ENCODE data around the gene EHMT1. TPM values are rescaled to one million over a fixed set of nuclear protein-coding genes. Genes with fewer than 3 reads are reported as not detected.
A peak's percentile ranks its signal among the peaks of the same experiment; 100 is the strongest.

Gene EHMT1
- total RNA-seq, 1 donor from 2014 or later = 162 TPM

DNA sequence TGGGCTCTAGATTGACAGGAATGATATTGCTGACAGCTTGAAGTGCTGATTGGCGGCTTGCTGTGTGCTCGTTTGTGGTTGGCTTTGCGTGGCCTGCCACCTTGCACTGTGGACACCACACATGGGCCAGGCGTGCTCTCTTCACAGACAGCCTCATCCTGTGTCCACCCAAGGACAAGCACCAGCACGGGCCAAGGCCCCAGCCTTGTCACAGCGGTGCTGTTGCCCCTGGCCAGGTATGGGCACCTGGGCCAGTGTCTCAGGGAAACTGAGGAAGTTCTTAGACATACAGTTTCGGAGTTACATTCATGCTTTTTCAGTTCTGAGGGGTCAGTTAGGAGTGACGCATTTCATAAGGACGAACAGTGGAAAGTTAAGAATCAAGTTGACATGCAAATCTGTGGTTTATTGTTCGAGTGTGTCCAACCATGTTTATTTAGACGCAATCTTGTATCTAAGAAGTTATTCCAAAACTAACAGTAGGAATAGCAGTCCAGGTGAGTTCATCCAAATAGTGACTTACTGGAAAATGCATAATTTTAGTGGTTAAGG, 125.9 kb downstream of the EHMT1 start:
- no peak for DNase-seq
- Mint-ChIP-seq H3K9me3 (ENCODE audit: unreplicated experiment) (peaks cover 2% of the 10 kb centered on the region), H3K4me3 (ENCODE audit: unreplicated experiment) (no peak overlapping the region), H3K27ac (ENCODE audit: unreplicated experiment) (no peak overlapping the region), H3K27me3 (ENCODE audit: unreplicated experiment) (peaks cover 14% of the 10 kb centered on the region), H3K36me3 (ENCODE audit: unreplicated experiment) (no peaks in the 10 kb centered on the region), H3K4me1 (ENCODE audit: low read depth, unreplicated experiment) (peaks cover 22% of the 10 kb centered on the region)
- TF ChIP-seq, protein P1, sequence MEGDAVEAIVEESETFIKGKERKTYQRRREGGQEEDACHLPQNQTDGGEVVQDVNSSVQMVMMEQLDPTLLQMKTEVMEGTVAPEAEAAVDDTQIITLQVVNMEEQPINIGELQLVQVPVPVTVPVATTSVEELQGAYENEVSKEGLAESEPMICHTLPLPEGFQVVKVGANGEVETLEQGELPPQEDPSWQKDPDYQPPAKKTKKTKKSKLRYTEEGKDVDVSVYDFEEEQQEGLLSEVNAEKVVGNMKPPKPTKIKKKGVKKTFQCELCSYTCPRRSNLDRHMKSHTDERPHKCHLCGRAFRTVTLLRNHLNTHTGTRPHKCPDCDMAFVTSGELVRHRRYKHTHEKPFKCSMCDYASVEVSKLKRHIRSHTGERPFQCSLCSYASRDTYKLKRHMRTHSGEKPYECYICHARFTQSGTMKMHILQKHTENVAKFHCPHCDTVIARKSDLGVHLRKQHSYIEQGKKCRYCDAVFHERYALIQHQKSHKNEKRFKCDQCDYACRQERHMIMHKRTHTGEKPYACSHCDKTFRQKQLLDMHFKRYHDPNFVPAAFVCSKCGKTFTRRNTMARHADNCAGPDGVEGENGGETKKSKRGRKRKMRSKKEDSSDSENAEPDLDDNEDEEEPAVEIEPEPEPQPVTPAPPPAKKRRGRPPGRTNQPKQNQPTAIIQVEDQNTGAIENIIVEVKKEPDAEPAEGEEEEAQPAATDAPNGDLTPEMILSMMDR (IDR thresholded peaks at IDR 0.05; ENCODE audit: partially characterized antibody, unreplicated experiment) = no peak

DNA sequence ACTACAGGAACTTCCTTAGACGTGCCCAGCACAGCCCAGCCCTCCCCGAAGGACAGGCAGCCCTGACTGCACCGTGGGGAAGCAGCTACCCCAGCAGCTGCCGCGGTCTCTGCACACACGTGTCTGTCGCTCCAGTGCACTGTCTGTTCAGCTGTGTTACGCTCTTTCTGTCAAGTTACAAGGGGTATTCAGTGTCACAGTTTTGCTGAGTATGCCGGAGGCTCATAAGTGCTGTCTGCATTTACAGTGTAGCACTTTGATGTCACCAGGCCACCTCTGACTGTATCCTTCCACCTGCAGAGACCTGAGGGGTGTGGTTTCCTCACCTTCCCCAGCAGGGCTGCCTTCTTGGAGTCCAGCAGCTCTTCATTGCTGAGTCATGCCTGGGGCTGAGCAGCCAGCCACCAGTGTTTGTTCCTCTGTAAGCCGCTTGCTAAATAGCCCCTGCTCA, 126.8 kb downstream of the EHMT1 start:
- Mint-ChIP-seq H3K27me3 (ENCODE audit: unreplicated experiment) (peaks cover 13% of the 10 kb centered on the region), H3K9me3 (ENCODE audit: unreplicated experiment) (peaks cover 2% of the 10 kb centered on the region), H3K27ac (ENCODE audit: unreplicated experiment) (peak overlapping the region; percentile 86), H3K4me3 (ENCODE audit: unreplicated experiment) (peak overlapping the region; percentile 28), H3K4me1 (ENCODE audit: low read depth, unreplicated experiment) (peaks cover 27% of the 10 kb centered on the region), H3K36me3 (ENCODE audit: unreplicated experiment) (no peaks in the 10 kb centered on the region)
- peak; percentile 70 for DNase-seq
- TF ChIP-seq, protein P1 (IDR thresholded peaks at IDR 0.05; ENCODE audit: partially characterized antibody, unreplicated experiment) = no peak

DNA sequence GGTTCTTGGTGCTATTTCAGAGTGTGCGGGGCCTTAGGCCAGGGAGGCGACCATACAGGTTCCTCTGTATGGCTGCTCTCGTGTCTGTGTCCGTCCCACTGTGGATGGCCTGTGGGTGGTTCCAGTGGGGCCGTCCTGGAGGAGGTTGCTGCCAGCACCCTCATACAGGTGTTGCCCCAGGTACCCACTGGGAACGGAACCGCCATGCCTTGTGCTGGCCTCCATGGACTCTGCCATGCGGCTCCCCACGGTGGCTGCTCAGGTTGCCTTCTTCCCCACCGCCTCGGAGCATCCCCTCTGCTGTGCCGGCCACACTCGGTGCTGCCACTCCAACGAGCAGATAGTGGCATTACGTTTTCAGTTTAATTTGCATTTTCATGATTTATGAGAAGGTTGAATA, 129.5 kb downstream of the EHMT1 start:
- peaks cover 8% of the 10 kb centered on the region for H3K27me3 Mint-ChIP-seq (ENCODE audit: unreplicated experiment)
- H3K4me1 Mint-ChIP-seq (ENCODE audit: low read depth, unreplicated experiment) = peaks cover 20% of the 10 kb centered on the region
- DNase-seq = no peak
- H3K9me3 Mint-ChIP-seq (ENCODE audit: unreplicated experiment) = peaks cover 12% of the 10 kb centered on the region
- TF ChIP-seq, protein P1 (IDR thresholded peaks at IDR 0.05; ENCODE audit: partially characterized antibody, unreplicated experiment) = no peak
- no peaks in the 10 kb centered on the region for H3K36me3 Mint-ChIP-seq (ENCODE audit: unreplicated experiment)
- no peak overlapping the region for H3K27ac Mint-ChIP-seq (ENCODE audit: unreplicated experiment)
- no peak overlapping the region for H3K4me3 Mint-ChIP-seq (ENCODE audit: unreplicated experiment)

DNA sequence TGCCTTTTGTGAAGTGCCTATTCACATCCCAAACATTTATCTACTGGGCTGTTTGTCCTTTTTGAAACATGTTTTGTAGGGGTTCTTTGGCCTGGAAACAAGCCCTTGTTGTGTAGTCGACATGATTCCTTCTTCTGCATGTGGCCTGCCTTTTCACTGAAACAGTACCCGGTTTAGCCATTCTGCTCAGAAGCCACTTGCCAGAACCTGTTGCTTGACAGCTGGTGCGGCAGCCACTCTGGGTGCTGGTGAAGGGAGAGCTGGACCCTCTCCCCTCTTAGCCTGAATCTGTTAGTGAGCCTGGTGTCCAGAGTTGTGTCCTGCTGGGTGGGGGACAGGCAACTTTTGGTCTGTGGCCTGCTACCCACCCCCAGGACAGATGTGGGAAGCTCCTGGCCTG, 129.9 kb downstream of the EHMT1 start:
- peaks cover 8% of the 10 kb centered on the region for H3K27me3 Mint-ChIP-seq (ENCODE audit: unreplicated experiment)
- TF ChIP-seq, protein P1 (IDR thresholded peaks at IDR 0.05; ENCODE audit: partially characterized antibody, unreplicated experiment) = no peak
- no peak overlapping the region for H3K4me3 Mint-ChIP-seq (ENCODE audit: unreplicated experiment)
- DNase-seq = no peak
- no peak overlapping the region for H3K27ac Mint-ChIP-seq (ENCODE audit: unreplicated experiment)
- H3K4me1 Mint-ChIP-seq (ENCODE audit: low read depth, unreplicated experiment) = peaks cover 20% of the 10 kb centered on the region
- peaks cover 12% of the 10 kb centered on the region for H3K9me3 Mint-ChIP-seq (ENCODE audit: unreplicated experiment)
- no peaks in the 10 kb centered on the region for H3K36me3 Mint-ChIP-seq (ENCODE audit: unreplicated experiment)

DNA sequence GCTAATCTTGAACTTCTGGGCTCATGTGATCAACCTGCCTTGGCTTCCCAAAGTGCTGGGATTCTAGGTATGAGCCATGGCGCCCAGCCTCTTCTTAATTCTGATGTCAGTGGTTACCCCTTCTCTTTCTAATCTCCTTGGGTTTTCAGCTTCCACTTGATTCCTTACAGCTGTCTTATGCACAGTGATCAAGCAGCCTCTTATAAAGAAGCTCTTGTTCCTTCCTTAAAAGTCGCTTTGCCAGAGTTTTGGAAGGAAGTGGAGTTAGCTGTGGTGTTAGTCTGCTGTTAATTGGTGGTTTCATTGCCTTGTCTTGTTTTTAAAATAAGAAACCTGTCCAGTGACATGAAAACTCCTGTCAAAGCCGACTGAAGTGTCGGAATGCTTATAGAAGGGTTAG, 130.7 kb downstream of the EHMT1 start:
- Mint-ChIP-seq H3K27ac (ENCODE audit: unreplicated experiment) (no peak overlapping the region), H3K27me3 (ENCODE audit: unreplicated experiment) (peaks cover 8% of the 10 kb centered on the region), H3K4me1 (ENCODE audit: low read depth, unreplicated experiment) (peaks cover 19% of the 10 kb centered on the region), H3K36me3 (ENCODE audit: unreplicated experiment) (no peaks in the 10 kb centered on the region), H3K9me3 (ENCODE audit: unreplicated experiment) (peaks cover 12% of the 10 kb centered on the region), H3K4me3 (ENCODE audit: unreplicated experiment) (no peak overlapping the region)
- no peak for DNase-seq
- TF ChIP-seq, protein P1 (IDR thresholded peaks at IDR 0.05; ENCODE audit: partially characterized antibody, unreplicated experiment) = no peak
